ENCODE measurements around the gene COG5. TPM values are rescaled to one million over a fixed set of nuclear protein-coding genes. Genes with fewer than 3 reads are reported as not detected.
"Not testable (repeated sequence)": the region's sequence is repeated elsewhere in the genome, so short reads cannot be mapped to it uniquely, and the experiment has no call there.

Gene COG5
- total RNA-seq, 1 donor from 2014 or later: 44.7 TPM

GRCh38 chr7:107551936-107552335 is 11.8 kb downstream of the COG5 start:
- Mint-ChIP-seq H3K9me3 (ENCODE audit: unreplicated experiment) (no peaks in the 10 kb centered on the region), H3K27me3 (ENCODE audit: unreplicated experiment) (no peaks in the 10 kb centered on the region), H3K4me1 (ENCODE audit: unreplicated experiment) (no peaks in the 10 kb centered on the region), H3K27ac (ENCODE audit: unreplicated experiment) (no peak overlapping the region), H3K4me3 (ENCODE audit: unreplicated experiment) (no peak overlapping the region), H3K36me3 (ENCODE audit: unreplicated experiment) (peaks cover 53% of the 10 kb centered on the region)
- DNase-seq (ENCODE audit: extremely low spot score, unreplicated experiment): no peak
- TF ChIP-seq CTCF (IDR thresholded peaks at IDR 0.05): no peak

DNA sequence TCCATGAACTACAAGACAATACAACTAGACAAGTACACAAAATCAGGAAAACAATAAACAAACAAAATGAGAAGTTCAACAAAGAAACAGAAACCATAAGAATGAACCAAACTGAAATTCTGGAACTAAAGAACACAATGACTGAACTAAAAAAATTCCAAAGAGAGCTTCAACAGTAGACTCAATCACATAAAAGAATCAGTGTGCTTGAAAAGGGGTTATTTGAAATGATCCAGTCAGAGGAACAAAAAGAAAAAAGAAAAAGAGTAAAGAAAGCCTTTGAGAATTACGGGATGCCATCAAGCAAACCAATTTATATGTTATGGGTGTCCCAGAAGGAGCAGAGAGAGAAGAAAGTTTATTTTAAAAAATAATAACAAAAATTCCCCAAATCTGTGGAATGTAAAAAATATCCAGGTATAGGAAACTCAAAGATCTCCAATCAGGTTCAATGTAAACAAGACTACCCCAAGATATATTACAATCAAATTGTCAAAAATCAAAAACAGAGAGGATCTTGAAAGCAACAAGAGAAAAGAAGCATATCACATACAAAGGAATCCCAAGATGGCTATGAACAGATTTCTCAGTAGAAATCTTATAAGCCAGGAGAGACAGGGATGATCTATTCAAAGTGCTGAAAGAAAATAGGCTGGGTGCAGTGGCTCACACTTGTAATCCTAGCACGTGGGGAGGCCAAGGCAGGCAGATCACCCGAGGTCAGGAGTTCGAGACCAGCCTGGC is 18.7 kb downstream of the COG5 start:
- H3K9me3 Mint-ChIP-seq (ENCODE audit: unreplicated experiment): peaks cover 19% of the 10 kb centered on the region
- peaks cover 52% of the 10 kb centered on the region for H3K36me3 Mint-ChIP-seq (ENCODE audit: unreplicated experiment)
- H3K4me3 Mint-ChIP-seq (ENCODE audit: unreplicated experiment): no peak overlapping the region
- H3K27me3 Mint-ChIP-seq (ENCODE audit: unreplicated experiment): no peaks in the 10 kb centered on the region
- no peaks in the 10 kb centered on the region for H3K4me1 Mint-ChIP-seq (ENCODE audit: unreplicated experiment)
- DNase-seq (ENCODE audit: extremely low spot score, unreplicated experiment): no peak
- H3K27ac Mint-ChIP-seq (ENCODE audit: unreplicated experiment): no peak overlapping the region
- no peak for TF ChIP-seq CTCF (IDR thresholded peaks at IDR 0.05)

DNA sequence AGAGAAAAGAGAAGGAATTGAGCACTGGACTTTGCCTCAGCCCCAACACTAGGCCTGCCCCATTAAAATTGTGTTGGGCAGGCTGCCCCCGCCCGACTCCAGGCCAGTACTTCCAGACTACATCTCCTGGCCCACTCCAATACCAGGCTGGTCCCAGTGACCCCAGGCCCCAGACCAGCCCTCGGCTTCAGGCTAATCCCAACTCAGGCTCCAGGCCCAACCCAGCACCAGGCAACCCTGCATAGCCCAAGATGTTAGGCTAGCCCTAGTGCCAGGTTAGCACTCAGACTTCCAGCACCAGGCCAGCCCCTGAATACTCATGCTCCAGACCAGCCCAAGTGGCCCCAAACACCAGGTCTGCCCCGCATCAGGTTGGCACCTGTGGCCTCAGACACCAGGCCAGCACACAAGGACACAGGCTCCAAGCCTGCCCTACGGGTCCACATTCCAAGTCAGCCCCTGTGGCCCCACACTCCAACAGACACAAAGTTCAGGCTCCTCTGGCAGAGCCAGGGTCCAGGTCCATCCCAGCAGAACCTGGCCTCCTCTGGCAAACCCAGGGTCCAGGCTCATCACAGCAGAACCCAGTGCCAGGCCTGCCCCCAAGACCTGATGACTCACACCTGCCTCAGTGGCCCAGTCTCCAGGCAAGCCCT is 20.3 kb downstream of the COG5 start:
- peaks cover 3% of the 10 kb centered on the region for H3K4me1 Mint-ChIP-seq (ENCODE audit: unreplicated experiment)
- no peak for DNase-seq (ENCODE audit: extremely low spot score, unreplicated experiment)
- H3K4me3 Mint-ChIP-seq (ENCODE audit: unreplicated experiment): no peak overlapping the region
- H3K27ac Mint-ChIP-seq (ENCODE audit: unreplicated experiment): no peak overlapping the region
- H3K36me3 Mint-ChIP-seq (ENCODE audit: unreplicated experiment): peaks cover 55% of the 10 kb centered on the region
- H3K27me3 Mint-ChIP-seq (ENCODE audit: unreplicated experiment): no peaks in the 10 kb centered on the region
- H3K9me3 Mint-ChIP-seq (ENCODE audit: unreplicated experiment): peaks cover 19% of the 10 kb centered on the region
- no peak for TF ChIP-seq CTCF (IDR thresholded peaks at IDR 0.05)

- peaks cover 3% of the 10 kb centered on the region for H3K4me1 Mint-ChIP-seq (ENCODE audit: unreplicated experiment)
- peaks cover 52% of the 10 kb centered on the region for H3K36me3 Mint-ChIP-seq (ENCODE audit: unreplicated experiment)
- no peaks in the 10 kb centered on the region for H3K27me3 Mint-ChIP-seq (ENCODE audit: unreplicated experiment)
- H3K27ac Mint-ChIP-seq (ENCODE audit: unreplicated experiment): no peak overlapping the region
- H3K9me3 Mint-ChIP-seq (ENCODE audit: unreplicated experiment): peaks cover 13% of the 10 kb centered on the region
- DNase-seq (ENCODE audit: extremely low spot score, unreplicated experiment): no peak
- no peak overlapping the region for H3K4me3 Mint-ChIP-seq (ENCODE audit: unreplicated experiment)
- no peak for TF ChIP-seq CTCF (IDR thresholded peaks at IDR 0.05)
Measured at GRCh38 chr7:107538001-107538400, 25.7 kb downstream of the COG5 start.

GRCh38 chr7:107537228-107537627 is 26.5 kb downstream of the COG5 start:
- not testable (repeated sequence) for DNase-seq (ENCODE audit: extremely low spot score, unreplicated experiment); H3K4me1 Mint-ChIP-seq (ENCODE audit: unreplicated experiment); H3K27ac Mint-ChIP-seq (ENCODE audit: unreplicated experiment); H3K27me3 Mint-ChIP-seq (ENCODE audit: unreplicated experiment); H3K4me3 Mint-ChIP-seq (ENCODE audit: unreplicated experiment)
- Mint-ChIP-seq H3K36me3 (ENCODE audit: unreplicated experiment) (peaks cover 51% of the 10 kb centered on the region), H3K9me3 (ENCODE audit: unreplicated experiment) (peaks cover 13% of the 10 kb centered on the region)
